Motor neuron (in vitro differentiated cells): Measurements from ENCODE around the gene SLC26A9. TPM values are rescaled to one million over a fixed set of nuclear protein-coding genes. Genes with fewer than 3 reads are reported as not detected.

ENCODE experiments used
- ATAC-seq, 8 experiments: fragments of 200-7000 bp; cut with Tn5 transposase; replicated peaks in 6 of 8; 2 replicates each; pipeline ENCODE4 v1.8.0; 2021; ENCODE audit warnings: mild to moderate bottlenecking in 8 of 8, moderate library complexity in 8 of 8
- H3K27ac ChIP-seq, 2 donors: fragments of 250-450 bp; sonication (Bioruptor Pico); 2 replicates each; pipeline ENCODE4 v1.9.0; 2021; ENCODE audit warnings: antibody characterized with exemption in 2 of 2, mild to moderate bottlenecking in 2 of 2, moderate library complexity in 1 of 2
- H3K4me1 ChIP-seq, 2 donors: fragments of 250-450 bp; sonication (Bioruptor Pico); replicated peaks in 1 of 2; 2 replicates each; pipeline ENCODE4 v1.6.1; 2021; ENCODE audit warnings: antibody characterized with exemption in 2 of 2, mild to moderate bottlenecking in 2 of 2, moderate library complexity in 1 of 2
- H3K4me3 ChIP-seq, 5 donors: fragments of 250-450 bp; sonication (Bioruptor Pico); 2 replicates each; pipeline ENCODE4 v1.9.0; 2021; ENCODE audit warnings: antibody characterized with exemption in 5 of 5, mild to moderate bottlenecking in 5 of 5, moderate library complexity in 4 of 5
- WGBS, 10 experiments: fragments of 450-650 bp; shearing (Covaris generic); methylation state at CpG; one replicate each; pipeline ENCODE4 v1.0.0; 2022; 5-methylcytosine and 5-hydroxymethylcytosine counted together
- in situ Hi-C, 9 experiments: fragments of 400-800 bp; cut with MboI; loops; one replicate each; pipeline ENCODE4 v1.15.0; 2021; ENCODE audit warnings: low sequenced_read_pairs in 9 of 9, low pct_unique_long_range_greater_than_20kb in 2 of 9; ENCODE audit not compliant: unreplicated experiment in 9 of 9
- total RNA-seq, 8 experiments: library from RNA; unstranded; fragments of 300-600 nt; gene quantifications; 2 replicates each; pipeline versions ENCODE4 v1.2.3 to v1.2.4, GENCODE V29; 2022

SLC26A9 gene
- total RNA-seq, 8 experiments from 2014 or later, result 0.05 to 2.0 (median 0.33) TPM; not detected in 2

DNA sequence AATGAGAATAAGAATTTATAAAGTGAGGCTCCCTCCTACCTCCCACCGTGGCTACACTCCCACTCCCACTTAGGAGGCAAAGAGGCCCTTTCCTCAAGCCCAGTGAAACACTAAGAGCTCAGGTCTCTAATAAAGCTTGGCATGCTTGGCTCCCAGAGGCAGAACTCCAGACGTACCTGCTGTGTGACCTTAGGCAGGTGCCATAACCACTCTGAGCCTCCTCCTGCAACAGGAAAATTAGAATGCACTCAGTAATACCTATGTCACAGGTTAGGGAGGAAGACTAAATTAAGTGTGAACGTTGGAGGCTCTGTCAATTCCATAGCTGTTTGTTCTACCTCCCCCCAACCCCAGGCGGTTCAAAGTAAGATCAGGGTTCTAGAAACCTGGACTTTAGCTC lies 16.5 kb upstream of the SLC26A9 start:
- peaks cover 2 to 12% of the 10 kb centered on the region in 2 donors for H3K4me1 ChIP-seq
- no peak overlapping the region for H3K27ac ChIP-seq
- in situ Hi-C loops, result loop anchor here in 3 of 9 experiments (25.0 kb wide), 2 partner anchors 172 to 297 kb away; partner anchors contain the start of gene RAB29 (in 2 of the 3)
- WGBS, 10 experiments, result 33 to 100% (median 63%) methylated on average over 1 to 4 of the region's 4 CpGs; no CpG with 5 or more reads in 4 of the 10 experiments
- ATAC-seq, result no peak
- H3K4me3 ChIP-seq, result no peak overlapping the region

DNA sequence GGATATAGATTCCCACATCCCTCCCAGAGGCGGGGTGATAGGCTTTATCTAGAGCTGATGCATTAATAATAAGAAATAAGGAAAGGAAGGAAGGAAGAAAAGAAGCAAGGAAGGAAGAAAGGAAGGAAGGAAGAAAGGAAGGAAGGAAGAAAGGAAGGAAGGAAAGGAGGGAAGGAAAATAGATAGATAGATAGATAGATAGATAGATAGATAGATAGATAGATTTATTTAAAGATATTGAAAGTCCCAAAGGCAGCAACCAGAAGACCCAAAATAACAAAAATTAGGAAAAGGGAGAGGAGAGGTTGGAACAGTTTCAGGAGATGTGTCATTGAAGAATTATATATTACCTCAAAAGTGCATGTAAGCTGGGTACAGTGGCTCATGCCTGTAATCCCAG lies 12.2 kb upstream of the SLC26A9 start:
- WGBS, 10 experiments, result 44 to 100% (median 80%) methylated on average over 1 of the region's 1 CpG; no CpG with 5 or more reads in 1 of the 10 experiments
- in situ Hi-C loops, result loop anchor here in 3 of 9 experiments (25.0 kb wide), 2 partner anchors 168 to 293 kb away; partner anchors contain the start of gene RAB29 (in 2 of the 3)
- H3K4me1 ChIP-seq, result peaks cover 0 to 6% of the 10 kb centered on the region in 2 donors
- no peak overlapping the region for H3K4me3 ChIP-seq
- no peak overlapping the region for H3K27ac ChIP-seq
- ATAC-seq, result no peak

DNA sequence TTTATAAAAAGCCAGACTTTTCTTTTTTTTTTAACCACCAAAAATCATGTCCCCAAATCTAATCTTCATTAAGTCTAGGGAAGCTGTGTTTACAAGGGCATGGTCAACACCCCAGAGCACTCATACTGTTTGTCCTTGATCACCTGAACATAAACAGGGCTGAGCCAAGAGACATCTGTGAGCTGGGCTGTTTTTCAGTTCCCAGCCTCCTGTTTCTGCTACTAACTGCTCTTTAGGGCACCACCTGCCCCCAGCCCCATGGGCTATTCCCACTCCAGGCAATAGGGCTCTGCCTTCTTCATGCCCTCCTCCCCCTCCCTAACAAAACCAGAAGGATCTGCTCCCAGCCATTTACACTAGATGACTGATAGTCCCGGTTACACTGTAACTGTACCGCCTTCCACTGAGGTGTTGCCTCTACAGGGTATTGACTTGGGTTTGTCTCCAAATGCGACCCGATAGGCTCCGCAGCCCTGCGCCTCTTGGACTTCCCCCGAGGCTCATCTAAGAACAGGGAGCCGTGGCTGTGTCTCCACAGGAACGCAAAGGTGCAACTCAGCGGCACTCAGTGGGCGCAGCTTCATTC lies 11.7 kb upstream of the SLC26A9 start:
- ATAC-seq, result peak in 3 of 8 experiments; percentile 18 to 31 (median 24)
- in situ Hi-C loops, result loop anchor here in 3 of 9 experiments (25.0 kb wide), 2 partner anchors 168 to 293 kb away; partner anchors contain the start of gene RAB29 (in 2 of the 3)
- Histone ChIP-seq H3K4me3 (no peak overlapping the region), H3K27ac (no peak overlapping the region), H3K4me1 (peaks cover 0 to 6% of the 10 kb centered on the region in 2 donors)
- WGBS, 10 experiments, result 50 to 93% (median 81%) methylated on average over 1 to 9 of the region's 11 CpGs

DNA sequence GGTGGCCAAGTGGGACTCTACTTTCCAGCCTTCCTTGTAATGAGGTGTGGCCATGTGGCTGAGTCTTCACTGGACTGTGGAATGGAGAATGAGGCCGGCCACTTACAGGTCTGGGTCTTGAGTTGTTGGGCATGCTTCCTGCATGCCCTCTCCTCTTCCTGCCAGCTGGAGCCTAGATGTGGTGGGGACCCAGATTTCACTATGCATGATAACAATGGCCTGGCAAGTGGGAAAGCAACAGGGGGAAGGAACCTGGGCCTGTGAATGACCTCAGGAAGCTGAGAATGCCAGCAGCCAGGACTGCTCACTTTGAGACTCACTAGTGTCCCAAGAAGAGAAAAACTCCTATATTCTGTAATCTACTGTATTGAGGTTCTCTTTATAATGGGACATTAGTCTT lies 8.5 kb upstream of the SLC26A9 start:
- 60 to 89% methylated on average over 1 of the region's 1 CpG; no CpG with 5 or more reads in 8 of the 10 experiments for WGBS, 10 experiments
- ATAC-seq, result peak in 1 of 8 experiments; percentile 3
- in situ Hi-C loops, result loop anchor here in 3 of 9 experiments (25.0 kb wide), 2 partner anchors 164 to 289 kb away; partner anchors contain the start of gene RAB29 (in 2 of the 3)
- Histone ChIP-seq H3K4me3 (no peak overlapping the region), H3K4me1 (peaks cover 0 to 6% of the 10 kb centered on the region in 2 donors), H3K27ac (no peak overlapping the region)

DNA sequence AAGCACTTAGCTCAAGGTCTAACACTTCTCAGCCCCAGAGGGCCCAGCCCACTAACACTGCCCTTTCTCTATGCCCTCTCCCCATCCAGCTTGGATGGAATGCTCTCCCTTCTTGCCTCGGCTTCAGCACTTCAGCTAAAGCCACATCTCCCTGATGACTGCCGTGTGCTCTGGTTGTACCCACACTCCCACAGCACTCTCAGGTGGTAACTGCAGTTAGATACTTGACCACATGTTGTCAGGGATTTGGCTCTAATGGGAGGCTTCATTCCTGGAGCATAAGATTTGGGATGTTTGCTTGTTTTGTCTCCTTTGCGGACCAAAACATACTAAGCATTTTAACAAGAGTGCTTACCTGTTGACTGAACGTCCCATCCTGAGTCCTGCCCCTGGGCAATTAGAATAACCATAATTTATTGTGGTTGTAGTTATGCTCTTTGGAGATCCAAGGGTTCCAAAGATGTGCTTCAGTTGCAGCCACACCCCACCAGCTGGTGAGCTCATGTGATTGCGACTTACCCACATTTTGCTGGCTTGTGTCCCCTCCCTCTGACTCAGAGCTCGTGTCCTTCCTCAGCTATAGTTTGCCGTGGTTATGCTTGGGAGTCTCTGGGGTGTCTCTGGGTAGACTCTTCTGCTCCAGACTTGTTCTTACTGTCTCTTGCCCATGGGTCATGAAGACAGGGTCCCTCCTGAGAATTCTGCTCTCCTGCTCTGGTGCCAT lies 7.7 kb upstream of the SLC26A9 start:
- Histone ChIP-seq H3K4me3 (no peak overlapping the region), H3K27ac (no peak overlapping the region), H3K4me1 (peaks cover 0 to 6% of the 10 kb centered on the region in 2 donors)
- WGBS, 10 experiments, result 0 to 85% (median 71%) methylated on average over 1 to 5 of the region's 7 CpGs; no CpG with 5 or more reads in 5 of the 10 experiments
- in situ Hi-C loops, result loop anchor here in 3 of 9 experiments (25.0 kb wide), 2 partner anchors 164 to 289 kb away; partner anchors contain the start of gene RAB29 (in 2 of the 3)
- ATAC-seq, result peak in 5 of 8 experiments; percentile 27 to 95 (median 86)

DNA sequence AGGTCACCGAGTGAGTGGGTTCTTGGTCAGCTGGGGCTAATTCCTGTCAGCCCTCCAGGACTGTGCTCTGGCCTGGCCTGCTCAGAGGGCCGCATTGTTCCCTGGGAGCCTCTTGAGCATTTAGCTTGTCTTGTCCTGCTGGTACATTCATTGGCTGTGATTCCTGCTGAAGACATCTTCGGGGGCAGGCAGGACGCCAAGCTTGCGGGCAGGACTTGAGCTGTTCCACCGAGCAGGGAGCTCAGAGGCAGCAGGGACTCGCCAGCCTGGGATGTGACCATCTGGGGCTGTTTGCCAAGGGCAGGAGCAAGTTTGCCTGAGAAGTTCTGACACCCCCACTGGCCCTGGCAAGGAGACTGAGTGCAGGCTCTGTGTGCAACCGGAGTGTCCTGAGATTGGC lies 7.0 kb upstream of the SLC26A9 start:
- in situ Hi-C loops, result loop anchor here in 3 of 9 experiments (25.0 kb wide), 2 partner anchors 163 to 288 kb away; partner anchors contain the start of gene RAB29 (in 2 of the 3)
- ATAC-seq, result peak in 2 of 8 experiments; percentile 9 to 67
- Histone ChIP-seq H3K4me1 (peaks cover 0 to 6% of the 10 kb centered on the region in 2 donors), H3K4me3 (no peak overlapping the region), H3K27ac (no peak overlapping the region)
- 33 to 100% (median 87%) methylated on average over 1 to 7 of the region's 8 CpGs; no CpG with 5 or more reads in 4 of the 10 experiments for WGBS, 10 experiments

DNA sequence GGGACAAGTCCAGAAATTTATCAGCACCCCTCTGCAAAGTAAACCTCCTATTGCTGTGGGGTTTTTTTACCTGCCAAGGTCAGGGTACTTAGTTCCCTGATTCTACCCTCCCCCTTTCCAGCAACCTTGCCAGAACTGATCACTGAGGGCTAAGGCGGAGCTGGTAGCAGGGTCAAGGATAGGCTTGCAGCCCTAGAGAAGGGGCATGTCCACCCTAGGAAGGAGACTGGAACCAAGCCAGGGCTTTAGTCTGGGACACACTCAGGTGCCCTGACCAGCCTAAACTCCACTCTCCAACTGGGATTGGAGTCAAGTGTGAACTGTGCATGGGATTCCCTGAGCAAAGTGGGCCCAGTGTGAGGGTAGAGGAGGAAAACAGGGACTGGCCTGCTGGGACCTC lies 6.5 kb upstream of the SLC26A9 start:
- 100% methylated on average over 1 of the region's 1 CpG; no CpG with 5 or more reads in 5 of the 10 experiments for WGBS, 10 experiments
- Histone ChIP-seq H3K27ac (no peak overlapping the region), H3K4me3 (no peak overlapping the region), H3K4me1 (peaks cover 0 to 6% of the 10 kb centered on the region in 2 donors)
- in situ Hi-C loops, result loop anchor here in 3 of 9 experiments (25.0 kb wide), 2 partner anchors 162 to 287 kb away; partner anchors contain the start of gene RAB29 (in 2 of the 3)
- ATAC-seq, result no peak

DNA sequence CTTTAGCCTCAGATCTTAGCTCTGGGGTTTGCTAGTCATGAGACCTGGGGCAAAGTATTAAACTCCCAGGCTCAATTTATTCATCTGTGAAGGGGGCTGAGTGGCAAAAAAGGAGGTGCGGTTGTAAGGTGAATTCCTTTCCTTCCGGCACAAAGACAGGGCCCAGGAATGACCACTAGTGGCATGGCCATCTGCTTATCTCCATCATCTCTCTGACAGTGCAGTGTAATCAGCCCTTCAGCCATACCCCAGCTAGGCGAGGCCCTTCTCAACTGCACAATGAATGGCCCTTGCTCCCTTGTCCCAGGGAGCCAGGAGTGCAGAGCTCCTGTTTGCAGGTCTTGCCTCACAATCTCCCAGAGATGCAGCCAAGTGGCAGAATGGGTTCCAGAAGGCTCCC lies 5.6 kb upstream of the SLC26A9 start:
- Histone ChIP-seq H3K4me3 (no peak overlapping the region), H3K27ac (no peak overlapping the region), H3K4me1 (peaks cover 0 to 6% of the 10 kb centered on the region in 2 donors)
- ATAC-seq, result no peak
- WGBS, 10 experiments, result 72 to 87% (median 81%) methylated on average over 2 to 3 of the region's 3 CpGs; no CpG with 5 or more reads in 6 of the 10 experiments
- in situ Hi-C loops, result no loop called here

DNA sequence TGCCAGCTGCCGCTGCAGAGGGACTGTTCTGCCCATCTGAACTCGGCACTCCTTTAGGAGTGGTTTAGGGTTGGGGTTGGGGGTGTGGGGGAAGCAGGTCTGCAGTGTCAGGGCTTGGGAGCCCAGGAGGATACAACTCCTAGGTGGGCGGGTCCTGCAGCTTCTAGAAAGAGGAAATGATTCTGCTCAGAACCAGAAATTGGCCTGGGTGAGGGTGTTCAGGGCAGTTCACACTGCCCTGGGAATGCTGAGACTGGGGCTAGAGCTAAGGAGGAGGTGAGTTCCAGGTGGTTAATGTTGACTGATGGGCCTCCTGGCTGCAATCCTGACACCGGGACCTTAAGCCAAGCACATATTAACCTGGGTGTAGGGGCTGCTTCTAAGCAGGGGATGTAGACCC lies 4.8 kb upstream of the SLC26A9 start:
- no peak for ATAC-seq
- WGBS, 10 experiments, result 70 to 100% (median 93%) methylated on average over 1 to 4 of the region's 4 CpGs; no CpG with 5 or more reads in 6 of the 10 experiments
- H3K27ac ChIP-seq, result no peak overlapping the region
- H3K4me1 ChIP-seq, result no peaks in the 10 kb centered on the region
- no peak overlapping the region for H3K4me3 ChIP-seq
- in situ Hi-C loops, result no loop called here

DNA sequence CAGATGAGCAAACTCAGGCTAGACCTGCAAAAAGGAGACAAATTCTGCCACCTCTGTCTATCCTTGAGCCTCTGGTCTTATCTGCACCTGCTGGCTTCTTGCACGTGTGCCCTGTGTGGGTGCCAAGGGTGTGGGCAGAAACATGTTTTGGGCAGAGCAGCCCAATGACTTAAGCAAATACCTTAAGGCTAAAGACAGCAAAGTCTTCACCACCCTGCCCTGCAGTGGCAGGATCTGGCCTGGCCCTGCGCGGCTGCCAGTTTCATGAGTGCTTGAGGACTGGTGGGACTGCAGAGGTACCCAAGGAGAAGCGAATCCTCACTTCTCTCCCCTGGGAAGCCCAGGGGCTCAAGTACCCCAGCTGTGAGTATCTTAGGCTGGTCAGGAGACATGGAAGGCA lies 3.8 kb upstream of the SLC26A9 start:
- 63 to 100% (median 88%) methylated on average over 1 to 4 of the region's 4 CpGs; no CpG with 5 or more reads in 5 of the 10 experiments for WGBS, 10 experiments
- Histone ChIP-seq H3K27ac (no peak overlapping the region), H3K4me3 (no peak overlapping the region), H3K4me1 (no peaks in the 10 kb centered on the region)
- in situ Hi-C loops, result no loop called here
- ATAC-seq, result peak in 1 of 8 experiments; percentile 44

DNA sequence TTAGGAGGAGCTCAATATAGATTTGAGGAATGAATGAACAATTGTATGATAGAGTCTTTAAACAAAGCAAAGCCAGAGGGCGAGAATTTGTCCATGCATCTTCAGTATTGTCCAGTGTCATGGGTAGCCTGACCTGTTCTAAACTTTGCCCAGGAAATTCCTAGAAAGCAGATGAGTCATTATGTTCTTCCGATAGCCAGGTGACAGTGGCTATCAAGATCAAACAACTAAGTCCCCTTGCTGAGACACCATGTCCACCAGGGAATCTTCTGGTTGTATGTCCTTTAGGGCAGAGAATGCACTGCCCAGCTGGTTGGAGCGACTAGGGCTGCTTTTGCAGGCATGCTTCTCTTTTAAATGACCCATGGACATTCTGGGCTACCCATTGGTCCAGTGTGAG lies 1.8 kb upstream of the SLC26A9 start:
- no peak for ATAC-seq
- 27 to 100% (median 75%) methylated on average over 1 to 3 of the region's 3 CpGs; no CpG with 5 or more reads in 4 of the 10 experiments for WGBS, 10 experiments
- Histone ChIP-seq H3K4me3 (no peak overlapping the region), H3K27ac (no peak overlapping the region), H3K4me1 (peaks cover 0 to under 1% of the 10 kb centered on the region in 2 donors)
- in situ Hi-C loops, result no loop called here

DNA sequence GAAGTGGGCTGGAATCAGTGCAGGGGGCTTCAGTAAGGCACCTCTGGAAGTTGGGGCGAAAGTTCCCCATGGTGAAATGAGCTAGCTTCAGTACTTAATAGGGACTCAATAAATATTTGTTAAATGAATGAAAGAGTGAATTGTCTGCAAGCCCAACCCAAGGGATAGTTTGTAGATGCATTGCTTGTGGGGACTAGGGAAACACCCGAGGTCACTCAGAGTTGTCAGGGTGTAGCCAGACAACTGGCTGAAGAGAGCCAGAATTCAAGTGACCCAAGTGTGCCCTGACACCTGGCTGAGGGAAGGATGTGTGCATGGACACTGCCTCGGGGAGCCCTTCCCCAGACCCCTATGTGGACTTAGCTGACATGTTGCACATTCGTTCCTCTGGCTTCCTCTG lies 1.3 kb upstream of the SLC26A9 start:
- Histone ChIP-seq H3K4me1 (peaks cover 5 to 6% of the 10 kb centered on the region in 2 donors), H3K27ac (no peak overlapping the region), H3K4me3 (no peak overlapping the region)
- ATAC-seq, result peak in 4 of 8 experiments; percentile 39 to 92 (median 68)
- 0 to 89% (median 59%) methylated on average over 1 to 4 of the region's 4 CpGs; no CpG with 5 or more reads in 2 of the 10 experiments for WGBS, 10 experiments
- in situ Hi-C loops, result no loop called here
